ENCODE results near the gene TNP1. TPM values are rescaled to one million over a fixed set of nuclear protein-coding genes. Genes with fewer than 3 reads are reported as not detected.

The TNP1 gene
- total and polyA plus RNA-seq, 10 donors = not detected

GRCh38 chr2:216880509-216881184 is 20.8 kb upstream of the TNP1 start:
- intact Hi-C loops (cut with DNase I; ENCODE audit: low total_unique reads) = no loop called here
- peaks cover 0 to 13% (median 0%) of the 10 kb centered on the region in 6 donors for H3K4me1 ChIP-seq
- H3K27me3 ChIP-seq (replicated peaks in 1 of 7) = no peaks in the 10 kb centered on the region
- DNase-seq = no peak
- H3K36me3 ChIP-seq = no peaks in the 10 kb centered on the region
- H3K9me3 ChIP-seq = no peaks in the 10 kb centered on the region
- H3K4me3 ChIP-seq = no peak overlapping the region
- WGBS, 5 donors = 46 to 70% (median 61%) methylated on average over 7 of the region's 7 CpGs
- peak in 1 of 3 donors; percentile 44 for TF ChIP-seq POLR2AphosphoS5 (IDR thresholded peaks at IDR 0.05)
- no peak for TF ChIP-seq POLR2A (IDR thresholded peaks at IDR 0.05)
- H3K27ac ChIP-seq = peak overlapping the region in 5 of 8 donors; percentile 21 to 62 (median 44)

DNA sequence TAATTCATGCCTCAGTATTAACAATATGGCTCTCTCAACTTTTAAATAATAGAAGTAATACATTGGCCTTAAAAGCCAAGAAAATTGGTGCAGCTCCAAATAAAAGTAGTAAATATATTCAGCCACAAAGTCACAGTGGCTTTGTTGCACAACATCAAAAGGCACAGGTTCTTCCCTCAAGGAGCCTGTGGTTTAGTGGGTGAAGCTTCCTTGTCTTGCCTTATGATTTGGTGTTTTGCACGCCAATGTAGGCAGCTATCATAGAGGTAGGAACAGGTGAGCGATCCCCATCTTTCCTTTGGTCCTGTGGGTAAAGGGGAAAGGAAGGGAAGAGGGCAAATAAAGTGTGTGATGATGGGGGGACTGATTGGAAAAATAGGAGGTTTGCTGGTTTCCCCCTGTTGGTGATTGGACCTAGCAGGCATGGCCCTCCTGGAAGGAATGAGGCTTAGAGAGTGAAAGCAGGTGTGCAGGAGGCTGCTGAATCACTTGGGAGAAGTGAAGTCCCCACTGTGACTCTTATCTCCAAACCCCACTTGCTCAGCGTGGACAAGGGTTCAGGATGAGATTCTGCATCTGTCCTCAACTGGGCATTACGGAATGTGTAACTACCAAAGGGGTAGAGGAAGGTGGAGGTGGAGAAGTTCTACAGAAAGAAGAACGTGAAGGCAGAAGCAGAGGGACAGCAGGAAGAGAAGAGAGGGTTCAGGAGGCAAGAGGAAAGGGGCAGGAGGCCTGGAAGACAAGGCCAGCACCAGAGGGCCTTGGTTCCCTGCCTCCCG is 20.1 kb upstream of the TNP1 start:
- Histone ChIP-seq H3K4me3 (no peak overlapping the region), H3K27me3 (replicated peaks in 1 of 7) (no peaks in the 10 kb centered on the region), H3K9me3 (no peaks in the 10 kb centered on the region), H3K27ac (peak overlapping the region in 5 of 8 donors; percentile 21 to 62 (median 44)), H3K4me1 (peaks cover 0 to 13% (median 0%) of the 10 kb centered on the region in 6 donors), H3K36me3 (no peaks in the 10 kb centered on the region)
- DNase-seq = no peak
- WGBS, 5 donors = 70 to 80% (median 75%) methylated on average over 6 of the region's 6 CpGs
- TF ChIP-seq POLR2AphosphoS5 (IDR thresholded peaks at IDR 0.05) (no peak), POLR2A (IDR thresholded peaks at IDR 0.05) (no peak), CTCF (IDR thresholded peaks at IDR 0.05 in 8 of 11, conservative IDR thresholded peaks at IDR 0.05 in 3 of 11) (no peak)
- intact Hi-C loops (cut with DNase I; ENCODE audit: low total_unique reads) = no loop called here

- DNase-seq = no peak
- Histone ChIP-seq H3K4me1 (peaks cover 0 to 13% (median 0%) of the 10 kb centered on the region in 6 donors), H3K27me3 (replicated peaks in 1 of 7) (no peaks in the 10 kb centered on the region), H3K27ac (no peak overlapping the region), H3K9me3 (no peaks in the 10 kb centered on the region), H3K36me3 (no peaks in the 10 kb centered on the region), H3K4me3 (no peak overlapping the region)
- intact Hi-C loops (cut with DNase I; ENCODE audit: low total_unique reads) = no loop called here
- no peak for TF ChIP-seq POLR2AphosphoS5 (IDR thresholded peaks at IDR 0.05)
- TF ChIP-seq CTCF (IDR thresholded peaks at IDR 0.05 in 8 of 11, conservative IDR thresholded peaks at IDR 0.05 in 3 of 11) = no peak
- TF ChIP-seq POLR2A (IDR thresholded peaks at IDR 0.05) = no peak
- WGBS, 5 donors = 92 to 94% (median 93%) methylated on average over 5 of the region's 5 CpGs
These were observed 18.2 kb upstream of the TNP1 start for GRCh38 chr2:216878072-216878471.

- Histone ChIP-seq H3K27ac (no peak overlapping the region), H3K9me3 (no peaks in the 10 kb centered on the region), H3K4me1 (peaks cover 0 to 13% (median 0%) of the 10 kb centered on the region in 6 donors), H3K27me3 (replicated peaks in 1 of 7) (no peaks in the 10 kb centered on the region), H3K36me3 (no peaks in the 10 kb centered on the region), H3K4me3 (no peak overlapping the region)
- 89 to 98% (median 92%) methylated on average over 3 of the region's 3 CpGs for WGBS, 5 donors
- intact Hi-C loops (cut with DNase I; ENCODE audit: low total_unique reads) = no loop called here
- no peak for DNase-seq
- TF ChIP-seq POLR2A (IDR thresholded peaks at IDR 0.05) = no peak
- TF ChIP-seq POLR2AphosphoS5 (IDR thresholded peaks at IDR 0.05) = no peak
- TF ChIP-seq CTCF (IDR thresholded peaks at IDR 0.05 in 8 of 11, conservative IDR thresholded peaks at IDR 0.05 in 3 of 11) = no peak
These were observed 17.2 kb upstream of the TNP1 start for GRCh38 chr2:216877085-216877484.
